Superior temporal gyrus (tissue), 1 donor: ENCODE data around the gene MAP6D1.

Experiments used
- DNase-seq: peaks from one replicate; pipeline ENCODE4 v3.0.0-alpha.2; 2016; ENCODE audit errors: extremely low spot score

Gene MAP6D1

DNA sequence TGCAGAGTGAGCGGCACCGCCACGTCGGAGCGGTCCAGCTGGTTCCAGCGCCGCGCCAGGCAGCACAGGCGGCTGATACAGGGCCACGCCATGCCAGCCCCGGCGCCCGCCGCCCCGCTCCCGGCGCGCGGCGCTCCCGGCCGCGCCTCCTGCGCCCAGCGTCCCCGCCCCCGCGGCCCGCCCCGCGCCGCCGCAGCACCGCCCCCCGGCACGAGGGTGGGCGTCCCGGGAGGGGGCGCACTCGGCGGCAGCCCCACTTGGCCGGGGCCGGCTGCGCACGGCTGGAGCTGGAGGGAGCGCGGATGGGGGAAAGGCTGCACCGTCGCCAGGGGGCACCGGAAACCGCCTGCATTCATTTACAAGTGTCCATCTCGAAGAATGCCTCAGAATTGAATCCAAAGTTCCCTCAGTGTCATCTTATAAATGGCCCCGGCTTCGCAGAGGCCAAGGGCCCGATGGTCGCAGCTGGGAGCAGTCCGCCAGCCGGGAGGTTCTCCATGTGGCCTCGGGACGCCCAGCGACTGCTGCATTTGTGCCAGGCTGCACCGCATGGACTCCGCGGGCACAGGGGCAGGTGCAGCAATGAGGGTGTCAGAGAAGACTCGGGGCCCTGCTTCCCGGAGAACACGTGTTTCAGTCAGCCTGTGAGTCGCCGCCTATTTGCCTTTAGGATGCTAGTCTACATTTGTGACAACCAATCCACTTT, at the start of gene MAP6D1:
Gene MAP6D1, minus strand, starts transcription at position 122 of the 706 bp plus-strand sequence. Its CDS starts 30 bp downstream, at position 92.
- DNase-seq: peak; percentile 84

DNA sequence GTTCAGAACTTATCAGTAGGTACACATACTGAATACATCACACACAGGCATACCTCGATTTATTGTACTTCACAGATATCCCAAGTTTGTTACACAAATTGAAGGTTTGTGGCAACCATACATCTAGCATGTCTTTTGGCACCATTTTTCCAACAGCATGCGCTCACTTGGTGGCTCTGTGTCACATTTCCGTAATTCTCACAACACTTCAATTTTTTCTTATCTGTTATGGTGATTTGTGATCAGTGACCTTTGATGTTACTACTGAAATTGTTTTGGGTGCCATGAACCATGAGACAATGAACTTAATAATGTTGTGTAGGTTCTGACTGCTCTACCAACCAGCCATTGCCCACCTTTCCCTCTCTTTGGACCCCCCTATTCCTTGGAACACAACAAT, 48.5 kb upstream of the MAP6D1 start:
- DNase-seq: no peak

DNA sequence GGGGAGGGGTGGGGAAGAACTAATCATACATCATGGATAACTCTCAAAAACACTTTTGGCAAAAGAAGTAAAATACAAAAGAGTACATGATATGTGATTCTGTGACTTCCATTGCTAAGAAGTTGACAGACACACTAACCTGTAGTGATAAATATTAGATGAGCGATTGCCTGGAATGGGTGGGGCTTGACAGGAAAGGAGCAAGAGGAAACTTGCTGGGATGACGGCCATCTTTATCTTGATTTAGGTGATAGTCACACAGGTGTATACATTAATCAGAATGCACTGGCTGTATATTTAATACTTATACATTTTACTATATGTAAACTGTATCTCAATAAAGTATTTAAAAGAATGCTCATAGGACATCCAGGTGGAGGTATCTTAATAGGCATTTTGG, 46.2 kb upstream of the MAP6D1 start:
- DNase-seq: no peak

DNA sequence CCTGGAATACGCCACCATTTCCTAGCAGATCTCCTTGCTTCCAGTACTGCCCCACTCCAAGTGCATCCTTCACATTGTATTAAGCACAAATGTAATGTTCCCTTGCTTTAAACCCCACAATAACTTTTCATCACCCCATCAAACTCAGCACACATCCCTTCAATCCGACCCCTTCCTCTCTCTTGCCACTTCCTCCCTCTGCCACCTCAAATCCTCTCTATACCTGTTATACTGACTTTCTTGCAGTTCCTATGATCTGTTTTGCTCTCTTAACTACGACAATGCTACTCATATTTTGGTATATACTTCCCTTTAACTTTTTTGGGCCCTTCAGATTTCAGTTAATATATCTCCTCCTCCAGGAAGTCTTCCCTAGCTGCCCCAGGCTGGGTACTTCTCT, 45.2 kb upstream of the MAP6D1 start:
- no peak for DNase-seq

DNA sequence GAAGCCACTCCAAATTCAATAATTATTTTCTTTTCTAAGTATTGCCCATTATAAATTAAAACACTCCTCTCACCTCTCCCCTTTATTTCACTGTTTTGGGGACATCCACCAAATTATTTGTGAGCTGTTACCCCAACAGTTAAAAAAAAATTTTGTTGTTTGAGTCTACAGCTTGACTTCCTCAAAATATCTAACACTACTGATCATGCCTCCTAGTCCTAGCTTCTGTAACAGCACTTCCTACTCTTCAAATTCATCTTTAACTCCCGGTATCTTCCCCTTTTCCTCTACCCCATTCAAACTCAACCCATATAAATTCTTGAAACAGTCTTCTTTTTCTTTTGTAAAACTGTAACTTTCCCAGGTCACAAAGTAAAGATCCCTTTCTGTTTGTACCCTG, 43.4 kb upstream of the MAP6D1 start:
- DNase-seq: no peak

DNA sequence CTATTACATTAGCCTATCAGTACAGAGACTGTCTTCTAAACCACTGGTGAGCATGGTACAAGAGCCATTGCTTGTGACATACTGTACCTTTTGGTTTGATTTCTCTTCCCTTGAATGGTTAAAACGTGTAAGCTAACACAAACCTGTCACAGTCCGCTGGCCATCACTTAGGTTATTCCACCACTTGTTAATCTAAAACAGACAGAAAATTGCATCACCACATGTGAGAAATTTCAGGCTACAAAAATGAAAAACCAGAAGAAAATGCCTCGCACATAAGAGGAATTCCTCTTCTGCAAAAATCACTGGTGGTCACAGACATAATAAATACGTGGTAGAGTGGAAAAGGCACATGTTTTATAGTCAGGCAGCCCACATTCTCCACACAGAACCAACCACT, 37.2 kb upstream of the MAP6D1 start:
- DNase-seq: no peak

DNA sequence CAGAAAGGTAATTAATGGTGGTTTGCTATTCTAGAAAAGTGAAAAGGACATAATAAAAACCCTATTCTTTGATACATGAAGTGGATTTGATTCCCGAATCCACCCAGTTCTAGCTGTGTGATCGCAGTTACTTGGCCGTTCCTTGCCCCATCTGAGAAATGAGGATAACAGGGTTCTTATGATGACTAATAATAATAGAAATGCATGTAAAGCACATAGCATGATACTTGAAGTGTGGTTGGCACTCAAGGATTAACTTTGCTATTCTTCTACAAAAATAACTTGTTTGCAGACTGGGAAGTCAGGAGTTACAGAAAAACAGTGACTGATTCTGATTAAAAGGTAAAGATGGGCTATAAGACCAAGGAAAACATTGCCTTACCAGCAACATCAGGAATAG, 32.5 kb upstream of the MAP6D1 start:
- no peak for DNase-seq

DNA sequence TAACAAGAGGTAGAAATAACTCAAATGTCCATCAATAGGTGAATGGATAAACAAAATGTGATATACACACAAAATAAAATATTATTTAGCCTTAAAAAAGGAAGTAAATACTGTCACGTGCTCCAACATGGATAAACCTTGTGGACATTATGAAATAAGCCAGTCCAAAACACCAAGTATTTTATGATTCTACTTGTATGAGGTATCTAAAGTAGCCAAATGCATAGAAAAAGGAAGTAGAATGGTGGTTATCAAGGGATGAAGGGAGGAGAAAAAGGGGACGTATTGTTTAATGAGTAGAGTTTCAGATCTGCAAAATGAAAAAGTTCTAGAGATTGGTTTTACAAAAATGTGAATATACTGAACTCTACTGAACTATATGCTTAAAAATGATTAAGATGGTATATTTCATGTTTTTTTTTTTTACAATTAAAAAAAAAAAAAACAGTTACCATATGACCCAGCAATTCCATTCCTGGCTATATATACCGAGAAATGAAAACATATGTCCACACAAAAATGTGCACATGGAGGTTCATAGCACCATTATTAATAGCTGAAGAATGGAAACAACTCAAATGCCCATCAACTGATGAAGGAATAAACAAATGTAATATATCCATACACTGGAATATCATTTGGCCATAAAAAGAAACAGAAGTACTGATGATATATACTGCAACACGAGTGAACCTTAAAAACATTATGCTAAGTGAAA, 29.1 kb upstream of the MAP6D1 start:
- DNase-seq: no peak

DNA sequence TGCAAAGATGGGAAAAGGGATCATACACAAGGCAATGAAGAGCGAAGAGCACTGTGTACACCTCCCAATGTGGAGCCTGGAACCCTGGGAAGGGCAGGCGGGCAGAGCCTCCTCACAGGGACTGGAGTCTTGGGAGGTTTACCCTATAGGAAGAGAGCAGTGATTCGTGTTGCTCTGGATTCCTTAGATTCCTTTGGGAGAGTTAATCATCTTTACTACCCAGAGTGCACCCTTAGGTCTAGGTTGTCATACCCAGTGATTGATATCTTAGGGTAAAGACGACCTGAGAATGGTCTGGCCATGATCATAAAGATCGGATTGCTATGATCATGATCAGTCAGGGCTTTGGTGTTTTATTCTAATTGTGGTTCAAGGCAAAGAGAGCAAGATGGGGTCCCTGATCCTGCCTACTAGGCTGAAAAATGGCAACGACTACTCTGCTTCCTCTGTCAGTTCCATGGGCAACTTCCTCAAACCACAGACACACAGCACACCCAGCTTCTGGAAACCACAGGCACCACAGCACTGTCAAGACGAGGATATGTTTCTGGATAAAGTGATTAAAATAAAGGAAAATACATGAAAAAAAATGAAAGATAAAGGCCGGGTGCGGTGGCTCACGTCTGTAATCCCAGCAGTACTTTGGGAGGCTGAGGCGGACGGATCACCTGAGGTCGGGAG, 20.4 kb upstream of the MAP6D1 start:
- DNase-seq: no peak

DNA sequence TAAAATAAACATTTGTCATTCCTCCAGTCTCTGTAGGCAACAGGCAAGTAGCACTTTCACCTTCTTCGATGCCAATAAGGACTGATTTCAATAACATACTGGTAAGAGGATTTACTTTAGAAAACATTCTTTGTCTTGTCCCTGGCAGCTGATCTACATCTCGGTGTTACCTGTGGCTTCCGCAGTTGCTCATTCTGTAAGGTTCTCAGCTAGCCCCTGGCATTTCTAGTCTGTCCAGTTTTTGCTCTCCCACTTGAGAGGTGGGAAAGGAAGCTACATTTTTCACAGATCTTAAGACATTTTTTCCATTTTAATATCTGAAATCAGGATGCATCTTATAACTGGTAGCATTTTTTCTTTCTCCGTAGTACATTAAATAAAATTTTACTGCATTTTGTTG, 19.7 kb upstream of the MAP6D1 start:
- DNase-seq: no peak

DNA sequence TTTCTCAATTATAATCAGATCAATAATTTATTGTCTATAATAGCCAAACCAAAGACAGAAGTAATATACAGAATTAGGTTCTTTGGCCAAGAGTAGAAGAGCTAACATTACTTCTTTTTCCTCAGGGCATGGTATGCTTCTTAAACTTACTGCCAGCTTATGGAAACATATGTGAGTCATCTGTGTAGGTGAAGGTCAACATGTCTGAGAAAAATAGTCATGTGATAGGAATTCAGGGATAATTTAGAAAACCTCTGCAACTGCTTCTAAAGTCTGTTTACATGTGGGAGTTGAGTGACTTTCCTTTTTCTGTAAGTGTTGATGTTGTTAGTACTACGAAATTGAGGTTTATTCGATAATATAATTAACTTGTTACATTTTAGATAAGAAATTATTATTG, 19.2 kb upstream of the MAP6D1 start:
- no peak for DNase-seq

DNA sequence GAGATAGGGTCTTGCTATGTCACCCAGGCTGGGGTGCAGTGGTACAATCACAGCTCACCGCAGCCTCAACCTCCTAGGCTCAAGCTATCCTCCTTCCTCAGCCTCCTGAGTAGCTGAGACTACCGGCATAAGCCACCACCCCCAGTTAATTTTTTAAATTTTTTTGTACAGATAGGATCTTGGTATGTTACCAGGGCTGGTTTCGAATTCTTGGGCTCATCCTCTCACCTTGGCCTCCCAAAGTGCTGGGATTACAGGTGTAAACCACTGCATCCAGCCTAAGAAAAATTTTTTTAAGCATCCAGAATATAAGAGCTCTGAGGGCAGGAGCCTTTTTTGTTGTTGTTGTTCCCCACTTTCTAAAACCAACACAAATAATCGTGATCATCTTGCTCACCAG, 14.4 kb upstream of the MAP6D1 start:
- DNase-seq: no peak

DNA sequence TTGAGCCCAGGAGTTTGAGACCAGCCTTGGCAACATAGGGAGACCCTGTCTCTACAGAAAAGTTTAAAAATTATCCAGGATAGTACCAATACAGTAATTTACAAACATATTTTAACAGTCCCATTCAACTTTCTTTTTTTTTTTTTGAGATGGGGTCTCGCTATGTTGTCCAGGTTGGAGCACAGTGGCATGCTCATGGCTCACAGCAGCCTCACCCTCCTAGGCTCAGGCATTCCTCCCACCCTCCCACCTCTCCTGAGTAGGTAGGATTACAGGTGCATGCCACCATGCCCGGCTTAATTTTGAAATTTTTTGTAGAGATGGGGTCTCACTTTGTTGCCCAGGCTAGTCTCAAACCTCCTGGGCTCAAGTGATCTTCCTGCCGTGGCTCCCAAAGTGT, 12.5 kb upstream of the MAP6D1 start:
- no peak for DNase-seq

DNA sequence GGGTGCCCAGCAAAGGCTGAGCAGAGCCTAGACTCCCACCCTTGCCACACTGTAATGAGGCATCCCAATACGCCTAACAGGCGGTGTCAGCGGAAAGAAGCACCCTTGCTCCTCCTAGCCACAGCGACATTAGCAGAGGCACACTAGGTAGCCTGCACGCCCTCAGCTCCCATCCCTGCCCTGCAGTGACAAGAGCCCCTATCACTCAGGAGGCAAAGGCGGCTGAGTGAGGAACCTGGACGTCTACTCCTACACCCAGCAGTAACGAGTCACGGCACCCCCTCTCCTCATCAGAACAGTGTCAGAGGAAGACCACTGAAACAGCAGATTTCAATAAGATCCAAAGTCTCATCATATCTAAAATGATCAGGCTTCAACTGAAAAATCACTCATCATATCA, 12.0 kb upstream of the MAP6D1 start:
- DNase-seq: no peak

DNA sequence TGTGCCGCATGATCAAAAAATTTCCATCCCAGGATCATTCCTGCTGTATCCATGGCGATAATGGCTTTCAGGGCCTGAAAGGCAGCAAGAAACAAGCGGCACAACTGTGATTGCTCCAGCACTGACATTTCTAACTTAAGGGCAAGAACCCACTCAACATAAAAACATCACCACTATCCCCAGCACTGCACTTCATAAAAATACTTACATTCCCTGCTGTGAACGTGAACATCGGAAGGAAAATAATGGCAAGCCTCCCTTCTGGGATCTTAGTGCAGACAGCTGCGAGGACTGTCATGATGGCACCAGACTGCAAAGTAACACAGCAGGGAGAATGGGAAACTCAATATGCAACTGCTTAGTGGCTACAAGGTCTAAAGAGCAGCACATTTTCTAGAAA, 8.1 kb upstream of the MAP6D1 start:
- DNase-seq: no peak

DNA sequence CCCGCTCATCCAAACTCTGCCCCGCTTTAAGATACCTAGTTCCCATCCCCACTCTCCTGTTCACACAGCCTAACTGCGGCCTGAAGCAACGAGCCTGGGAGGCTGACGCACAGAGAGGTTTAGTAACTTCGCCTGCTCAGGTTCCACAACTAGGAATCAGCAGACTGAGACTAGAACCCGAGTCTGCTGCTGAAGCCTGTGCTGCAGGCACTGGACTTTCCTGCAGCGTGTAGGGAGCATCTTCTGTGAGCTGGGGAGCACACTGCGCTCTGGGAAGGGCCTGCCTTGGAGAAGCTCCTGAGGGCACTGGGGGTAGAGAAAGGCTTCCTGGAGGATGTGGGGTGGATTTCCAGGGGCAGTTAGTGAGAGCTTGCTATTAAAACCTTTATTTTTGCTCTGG, 4.8 kb upstream of the MAP6D1 start:
- no peak for DNase-seq

DNA sequence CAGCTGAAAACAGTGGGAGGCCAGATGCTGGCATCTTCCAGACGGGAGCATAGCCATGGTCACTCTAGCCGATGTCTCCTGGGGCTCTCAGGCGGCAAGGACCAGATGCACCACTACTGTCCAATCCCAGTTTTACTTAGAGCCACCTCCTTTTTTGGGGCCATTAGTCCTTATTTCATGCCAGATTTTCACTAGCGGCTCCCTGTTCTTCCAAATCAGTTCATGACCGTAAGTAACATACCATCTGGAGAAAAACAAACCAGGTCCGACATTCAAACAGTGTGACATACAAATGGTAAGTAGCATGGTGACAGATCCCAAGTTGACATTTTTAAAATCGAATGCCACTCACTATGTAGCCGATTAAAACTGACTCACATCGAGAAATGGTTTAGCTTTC, 4.1 kb upstream of the MAP6D1 start:
- DNase-seq: no peak

DNA sequence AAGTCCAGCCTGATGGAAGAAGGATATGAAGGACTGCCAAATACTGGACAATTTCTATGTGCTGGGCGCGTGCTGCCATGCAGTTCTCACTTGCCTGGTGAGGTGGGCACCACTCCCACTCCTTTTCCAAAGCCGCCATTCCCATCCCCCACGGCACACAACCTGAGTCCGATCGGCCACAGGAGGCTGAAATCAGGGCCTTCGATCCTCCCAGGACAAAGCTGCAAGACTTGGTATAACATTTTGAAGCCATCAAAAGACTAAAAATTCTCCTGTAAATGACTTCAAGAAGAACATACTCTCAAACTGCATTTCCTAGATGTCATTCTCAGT, 3.1 kb upstream of the MAP6D1 start:
- no peak for DNase-seq

DNA sequence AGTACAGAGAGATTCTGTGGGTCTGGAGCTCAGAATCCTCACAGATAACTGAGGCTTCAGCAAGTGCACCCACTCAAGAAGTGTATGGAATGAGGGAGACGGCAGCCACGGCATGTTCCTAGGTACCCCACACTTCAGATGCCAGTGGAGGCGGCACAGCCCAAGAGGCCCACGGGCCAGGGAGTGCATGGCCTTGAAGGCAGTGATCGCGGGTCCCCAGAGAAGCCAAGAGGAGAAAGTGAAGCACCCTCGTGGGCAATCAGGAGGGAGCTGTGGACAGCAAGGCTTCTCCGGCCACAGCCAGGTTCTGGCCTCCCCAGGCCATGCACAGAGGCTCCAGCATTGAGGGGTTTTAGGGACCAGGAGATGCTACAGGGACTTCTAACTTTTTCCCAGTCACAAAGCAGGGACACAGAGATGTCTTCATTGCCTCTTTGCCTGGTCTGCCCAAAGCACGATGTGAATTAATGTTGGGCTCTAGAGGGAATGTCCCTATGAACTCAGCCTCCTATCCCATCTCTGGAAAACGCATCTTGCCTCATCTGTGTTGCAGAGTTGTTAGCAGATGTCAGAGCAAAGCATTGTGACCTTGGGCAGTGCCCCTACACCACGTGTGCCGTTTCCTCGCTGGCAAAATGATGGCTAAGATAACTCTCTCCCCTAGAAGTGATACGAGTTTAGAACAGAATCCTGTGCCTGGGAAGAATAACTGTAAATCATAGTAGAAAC, 2.6 kb upstream of the MAP6D1 start:
- DNase-seq: no peak

DNA sequence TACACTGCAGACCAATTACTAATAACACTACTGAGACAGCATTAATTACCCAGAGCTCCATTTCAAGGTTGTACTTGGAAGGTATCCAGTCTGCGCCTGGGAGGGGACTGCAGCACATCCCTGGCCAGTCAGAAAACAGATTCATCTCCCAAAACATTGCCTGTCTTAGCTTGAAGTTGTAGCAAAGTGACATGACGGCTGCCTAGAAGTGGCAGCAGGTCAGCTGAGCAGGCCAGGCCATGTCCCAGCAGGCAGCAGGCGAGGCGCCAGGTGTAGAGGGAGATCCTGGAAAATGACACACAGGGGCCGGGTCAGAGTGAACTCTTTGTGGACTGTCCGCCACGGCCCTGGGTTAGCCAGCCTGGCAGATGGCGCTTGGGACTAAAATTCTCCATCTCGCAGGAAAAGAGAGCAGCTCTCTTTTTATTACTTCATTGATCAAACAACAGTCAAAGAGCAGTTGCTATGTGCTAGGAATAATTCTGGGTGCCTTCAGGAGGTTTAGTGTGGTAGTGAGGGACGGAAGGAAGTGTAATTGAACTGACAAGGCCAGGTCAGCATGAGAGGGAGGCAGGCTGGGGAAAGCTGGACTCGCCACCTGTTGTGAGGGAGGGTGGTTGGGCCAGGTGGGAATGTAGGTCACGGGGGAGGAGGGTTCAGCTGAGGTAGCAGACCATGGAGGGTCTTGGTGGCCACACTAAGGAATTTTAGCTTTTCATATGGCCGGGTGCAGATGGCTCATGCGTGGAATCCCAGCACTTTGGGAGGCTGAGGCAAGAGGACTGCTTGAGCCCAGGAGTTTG, 1.3 kb upstream of the MAP6D1 start:
- no peak for DNase-seq

DNA sequence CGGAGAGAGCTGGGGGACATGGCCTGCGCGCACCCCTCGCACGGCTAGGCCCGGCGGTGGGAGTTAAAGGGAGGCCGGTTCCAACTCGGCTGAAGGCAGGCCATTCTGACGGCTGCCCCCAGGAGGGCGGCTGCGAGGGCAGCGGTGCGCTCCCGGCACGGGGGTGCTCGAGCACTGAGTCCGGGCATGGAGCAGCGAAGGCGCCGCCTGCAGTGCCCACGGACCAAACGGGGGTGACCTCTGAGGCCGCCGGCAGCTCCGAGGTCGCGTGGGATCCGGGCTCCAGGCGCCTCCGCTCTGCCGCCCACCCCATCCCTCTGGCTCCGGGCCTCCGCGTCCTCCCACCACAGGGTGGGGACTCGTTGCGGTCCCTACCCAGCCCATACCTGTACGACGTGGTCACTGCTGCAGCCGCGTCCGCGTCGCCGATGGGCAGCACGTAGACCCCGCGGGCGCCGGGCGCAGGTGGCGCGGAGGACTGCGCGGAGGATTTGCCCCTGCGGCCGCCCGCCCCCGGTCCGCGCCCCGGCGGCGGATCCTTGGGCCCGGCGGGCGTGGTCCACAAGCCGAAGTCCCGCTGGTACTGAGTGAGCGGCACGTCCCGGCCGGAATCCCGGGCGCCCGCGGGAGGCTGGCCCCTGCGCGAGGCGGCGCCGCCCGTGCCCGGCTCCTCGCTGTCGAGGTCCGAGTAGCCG, 469 bp downstream of the MAP6D1 start:
- peak; percentile 35 for DNase-seq
